ENCODE data around the gene PDPN.

The PDPN gene

DNA sequence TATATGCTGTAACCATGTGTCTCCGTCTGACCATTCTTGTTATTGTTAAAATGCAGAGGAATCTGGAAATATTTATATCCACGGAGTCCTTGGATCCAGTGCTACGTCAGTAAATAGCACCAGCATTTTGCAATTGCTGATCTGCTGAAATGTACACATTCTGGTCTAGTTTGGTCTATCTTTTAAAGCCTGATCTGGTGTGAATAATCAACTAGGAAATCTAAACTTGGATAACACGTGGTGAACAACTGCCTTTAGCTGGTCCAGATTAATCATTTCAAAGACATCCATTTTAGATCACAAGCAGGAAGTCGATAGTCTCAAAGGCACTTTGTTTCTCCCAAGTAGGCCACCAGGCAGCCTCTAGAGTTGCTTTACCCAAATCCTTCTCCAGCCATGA lies 32.6 kb downstream of the PDPN start:
- DNase-seq (ENCODE audit: low read depth in 2 of 3, low spot score in 2 of 3): no peak

- DNase-seq (ENCODE audit: low read depth in 2 of 3, low spot score in 2 of 3): no peak
These were observed 33.5 kb downstream of the PDPN start for GRCh38 chr1:13617108-13617507.

DNA sequence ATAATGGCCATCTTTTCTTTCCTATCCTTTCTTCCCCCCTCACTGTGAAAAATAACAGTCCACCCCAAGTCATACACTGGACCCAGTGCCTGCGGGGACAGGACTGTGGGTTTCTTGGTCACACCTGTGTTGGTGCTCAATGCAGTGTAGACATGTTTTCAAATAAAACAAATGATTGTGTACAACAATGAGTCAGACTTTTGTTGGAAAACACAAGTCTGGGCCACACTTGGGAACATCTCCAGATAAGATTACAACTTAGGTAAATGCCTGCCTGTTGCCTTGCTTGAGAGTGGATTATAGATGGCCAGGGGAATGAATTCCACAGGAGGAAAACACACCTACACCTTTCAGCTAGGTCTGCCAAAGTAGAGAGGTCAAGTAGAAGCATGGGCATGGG lies 34.1 kb downstream of the PDPN start:
- DNase-seq (ENCODE audit: low read depth in 2 of 3, low spot score in 2 of 3): no peak

- DNase-seq (ENCODE audit: low read depth in 2 of 3, low spot score in 2 of 3): no peak
These were observed 34.9 kb downstream of the PDPN start for GRCh38 chr1:13618483-13618882.

- DNase-seq (ENCODE audit: low read depth in 2 of 3, low spot score in 2 of 3): no peak
These were observed 36.3 kb downstream of the PDPN start for GRCh38 chr1:13619909-13620308.

GRCh38 chr1:13620825-13621224 lies 37.2 kb downstream of the PDPN start:
- no peak for DNase-seq (ENCODE audit: low read depth in 2 of 3, low spot score in 2 of 3)

GRCh38 chr1:13622446-13622845 lies 38.8 kb downstream of the PDPN start:
- DNase-seq (ENCODE audit: low read depth in 2 of 3, low spot score in 2 of 3): no peak

- no peak for DNase-seq (ENCODE audit: low read depth in 2 of 3, low spot score in 2 of 3)
These were observed 39.5 kb downstream of the PDPN start for GRCh38 chr1:13623021-13623637.

- DNase-seq (ENCODE audit: low read depth in 2 of 3, low spot score in 2 of 3): no peak
These were observed 40.9 kb downstream of the PDPN start for GRCh38 chr1:13624526-13624925.

DNA sequence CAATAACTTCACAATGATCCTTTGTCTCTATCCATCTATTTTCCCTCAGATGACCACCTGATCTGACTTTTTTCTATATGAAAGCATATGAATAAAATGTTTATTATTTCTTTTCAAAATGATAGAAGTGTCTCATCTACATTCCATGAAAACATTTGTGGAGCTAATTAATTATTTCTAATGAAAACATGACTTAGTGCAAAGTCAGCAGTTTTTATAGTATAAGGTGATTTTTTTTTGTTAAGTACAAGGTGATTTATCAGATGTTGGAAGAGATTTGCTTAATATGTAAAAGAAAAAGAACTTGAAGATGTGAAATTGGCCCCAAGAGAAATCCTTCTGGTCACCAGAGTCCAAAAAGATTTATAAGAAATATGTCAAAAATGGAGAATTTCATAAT lies 43.5 kb downstream of the PDPN start:
- no peak for DNase-seq (ENCODE audit: low read depth in 2 of 3, low spot score in 2 of 3)

DNA sequence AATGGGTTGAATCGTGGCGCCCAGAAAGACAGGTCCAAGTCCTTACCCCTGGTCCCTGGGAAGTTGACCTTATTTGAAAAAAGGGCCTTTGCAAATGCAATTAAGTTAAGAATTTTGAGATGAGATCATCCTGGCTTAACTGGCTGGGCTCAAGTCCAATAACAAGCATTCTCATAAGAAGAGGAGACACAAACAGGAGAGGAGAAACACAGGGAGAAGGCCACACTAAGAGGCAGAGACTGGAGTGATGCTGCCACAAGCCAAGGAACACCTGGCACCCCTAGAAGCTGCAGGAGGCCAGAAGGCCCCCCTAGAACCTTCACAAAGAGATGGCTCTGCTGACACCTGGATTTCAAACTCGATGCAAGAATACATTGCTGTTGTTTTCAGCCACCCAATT lies 44.6 kb downstream of the PDPN start:
- no peak for DNase-seq (ENCODE audit: low read depth in 2 of 3, low spot score in 2 of 3)

GRCh38 chr1:13628711-13629110 lies 45.1 kb downstream of the PDPN start:
- no peak for DNase-seq (ENCODE audit: low read depth in 2 of 3, low spot score in 2 of 3)

- DNase-seq (ENCODE audit: low read depth in 2 of 3, low spot score in 2 of 3): no peak
These were observed 58.8 kb downstream of the PDPN start for GRCh38 chr1:13642306-13643004.

DNA sequence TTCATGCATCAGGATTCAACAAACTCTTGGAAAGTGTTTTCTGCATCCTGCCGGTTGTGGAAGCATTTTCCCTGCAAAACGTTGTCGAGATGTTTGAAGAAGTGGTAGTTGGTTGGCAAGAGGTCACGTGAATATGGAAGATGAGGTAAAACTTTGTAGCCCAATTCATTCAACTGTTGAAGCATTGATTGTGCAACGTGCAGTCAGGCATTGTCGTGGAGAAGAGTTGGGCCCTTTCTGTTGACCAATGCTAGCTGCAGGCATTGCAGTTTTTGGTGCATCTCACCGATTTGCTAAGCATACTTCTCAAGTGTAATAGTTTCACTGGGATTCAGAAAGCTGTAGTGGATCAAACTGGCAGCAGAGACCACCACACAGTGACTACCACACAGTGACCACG lies 59.4 kb downstream of the PDPN start:
- no peak for DNase-seq (ENCODE audit: low read depth in 2 of 3, low spot score in 2 of 3)

DNA sequence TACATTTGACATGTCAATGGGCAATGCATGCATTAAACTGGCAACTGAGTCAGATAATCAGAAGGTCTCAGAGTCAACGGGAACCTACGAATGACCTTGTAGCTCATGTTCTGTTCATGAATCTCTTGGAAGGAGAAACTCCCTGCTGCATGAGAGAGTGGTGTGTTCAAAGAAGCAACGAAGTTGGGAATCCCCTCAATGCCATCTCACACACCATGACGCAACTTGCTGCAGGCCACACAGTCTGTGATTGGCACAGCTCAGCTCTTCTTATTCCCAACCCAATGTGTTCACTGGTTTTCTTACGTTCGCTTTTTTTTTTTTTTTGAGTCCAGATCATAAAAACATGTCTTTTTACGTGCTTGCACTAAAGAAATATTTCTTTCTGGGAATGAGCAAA lies 62.9 kb downstream of the PDPN start:
- no peak for DNase-seq (ENCODE audit: low read depth in 2 of 3, low spot score in 2 of 3)

DNA sequence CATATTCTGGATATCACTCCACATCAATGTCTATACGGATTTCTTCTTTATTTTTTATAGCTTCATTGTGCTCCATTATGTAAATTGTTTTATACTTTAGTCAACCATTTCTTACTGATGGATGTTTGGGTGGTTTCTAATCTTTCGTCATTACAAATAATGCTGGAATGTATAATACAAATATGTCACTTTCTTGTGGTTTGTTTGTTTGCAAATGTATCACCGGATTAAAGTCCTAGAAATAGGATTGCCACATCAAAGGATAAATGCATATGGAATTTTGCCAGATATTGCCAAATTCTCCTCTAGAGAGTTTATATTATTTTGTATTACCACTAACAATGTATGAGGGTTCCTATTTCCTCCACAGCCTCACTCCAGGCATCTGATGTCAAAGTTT lies 67.6 kb downstream of the PDPN start:
- no peak for DNase-seq (ENCODE audit: low read depth in 2 of 3, low spot score in 2 of 3)

DNA sequence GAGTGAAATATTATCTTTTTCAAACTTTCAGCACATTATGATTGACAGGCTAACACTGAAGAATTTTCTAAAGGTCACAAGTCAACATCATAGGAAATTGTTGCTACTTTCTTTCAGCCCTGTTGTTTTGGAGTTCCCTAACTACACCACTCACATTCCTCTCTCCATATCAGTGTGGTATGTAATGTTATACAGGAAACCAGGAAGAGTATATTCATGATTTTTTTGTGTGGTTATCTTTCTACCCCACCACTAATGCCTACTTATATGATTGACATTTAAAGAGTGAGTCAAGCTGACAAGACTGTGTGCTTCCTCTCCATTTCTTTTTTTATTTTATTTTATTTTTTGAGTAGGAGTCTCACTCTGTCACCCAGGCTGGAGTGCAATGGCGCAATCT lies 68.6 kb downstream of the PDPN start:
- DNase-seq (ENCODE audit: low read depth in 2 of 3, low spot score in 2 of 3): no peak

DNA sequence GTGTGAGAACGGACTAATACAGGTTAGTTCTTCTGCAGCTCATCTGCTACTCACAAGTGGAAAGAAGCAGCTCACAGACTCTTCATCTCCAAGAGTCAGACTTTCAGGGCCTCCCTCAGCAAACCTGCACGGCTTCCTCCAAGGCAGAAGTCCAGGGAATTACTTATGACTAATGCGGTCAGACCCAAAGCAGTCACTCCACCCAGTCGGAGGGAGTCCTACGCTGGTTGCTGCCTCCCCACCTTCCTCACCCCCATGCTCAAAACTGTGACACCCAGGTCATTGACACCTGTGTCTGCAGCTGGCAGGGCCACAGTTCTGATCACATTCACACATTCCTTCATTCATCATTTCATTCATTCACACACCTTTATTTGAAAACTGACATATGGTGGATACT lies 77.9 kb downstream of the PDPN start:
- no peak for DNase-seq (ENCODE audit: low read depth in 2 of 3, low spot score in 2 of 3)

- DNase-seq (ENCODE audit: low read depth in 2 of 3, low spot score in 2 of 3): no peak
These were observed 78.9 kb downstream of the PDPN start for GRCh38 chr1:13662493-13662892.

- no peak for DNase-seq (ENCODE audit: low read depth in 2 of 3, low spot score in 2 of 3)
These were observed 80.3 kb downstream of the PDPN start for GRCh38 chr1:13663969-13664368.

GRCh38 chr1:13664451-13664850 lies 80.8 kb downstream of the PDPN start:
- DNase-seq (ENCODE audit: low read depth in 2 of 3, low spot score in 2 of 3): no peak

GRCh38 chr1:13666317-13666716 lies 82.7 kb downstream of the PDPN start:
- DNase-seq (ENCODE audit: low read depth in 2 of 3, low spot score in 2 of 3): no peak

Data from activated CD8-positive, alpha-beta memory T cell treated with anti-CD3 and anti-CD28 coated beads for 48 hours (primary cell).